NCI-H2081 treated with DMSO at 0.1 percent for 48 hours (cell line): Measurements from ENCODE around the gene QRFPR.
A peak's percentile ranks its signal among the peaks of the same experiment; 100 is the strongest.
"Not testable (repeated sequence)": the region's sequence is repeated elsewhere in the genome, so short reads cannot be mapped to it uniquely, and the experiment has no call there.

Source experiments
- DNase-seq: peaks from one replicate; lab custom pipeline; 2025; lab: John Stamatoyannopoulos, UW

QRFPR gene

GRCh38 chr4:121339307-121339706 is 41.5 kb downstream of the QRFPR start:
- no peak for DNase-seq

- DNase-seq, result no peak
These were observed 42.3 kb downstream of the QRFPR start for GRCh38 chr4:121338518-121338917.

- DNase-seq, result no peak
These were observed 44.1 kb downstream of the QRFPR start for GRCh38 chr4:121336706-121337105.

- DNase-seq, result no peak
These were observed 50.6 kb downstream of the QRFPR start for GRCh38 chr4:121330180-121330665.

GRCh38 chr4:121326597-121326996 is 54.2 kb downstream of the QRFPR start:
- DNase-seq, result no peak

GRCh38 chr4:121324331-121324730 is 56.5 kb downstream of the QRFPR start:
- no peak for DNase-seq

GRCh38 chr4:121321466-121321865 is 59.4 kb downstream of the QRFPR start:
- DNase-seq, result no peak

- DNase-seq, result no peak
These were observed 64.7 kb downstream of the QRFPR start for GRCh38 chr4:121316091-121316490.

GRCh38 chr4:121313430-121313829 is 67.4 kb downstream of the QRFPR start:
- DNase-seq, result not testable (repeated sequence)

GRCh38 chr4:121308828-121309227 is 72.0 kb downstream of the QRFPR start:
- no peak for DNase-seq

GRCh38 chr4:121308328-121308663 is 72.5 kb downstream of the QRFPR start:
- DNase-seq, result no peak

GRCh38 chr4:121307445-121308327 is 73.1 kb downstream of the QRFPR start:
- no peak for DNase-seq

- no peak for DNase-seq
These were observed 73.9 kb downstream of the QRFPR start for GRCh38 chr4:121306931-121307330.

- DNase-seq, result no peak
These were observed 75.9 kb downstream of the QRFPR start for GRCh38 chr4:121304893-121305292.

GRCh38 chr4:121299367-121299766 is 81.5 kb downstream of the QRFPR start:
- peak; percentile 3 for DNase-seq

- DNase-seq, result no peak
These were observed 97.5 kb downstream of the QRFPR start for GRCh38 chr4:121283319-121283718.

- DNase-seq, result no peak
These were observed 100.4 kb downstream of the QRFPR start for GRCh38 chr4:121280425-121280824.

GRCh38 chr4:121278811-121279368 is 101.9 kb downstream of the QRFPR start:
- no peak for DNase-seq
